Measurements from ENCODE around the gene ZNF280D. TPM values are rescaled to one million over a fixed set of nuclear protein-coding genes. Genes with fewer than 3 reads are reported as not detected.

Gene ZNF280D
- total RNA-seq, 1 experiment from 2014 or later = 28.7 TPM

DNA sequence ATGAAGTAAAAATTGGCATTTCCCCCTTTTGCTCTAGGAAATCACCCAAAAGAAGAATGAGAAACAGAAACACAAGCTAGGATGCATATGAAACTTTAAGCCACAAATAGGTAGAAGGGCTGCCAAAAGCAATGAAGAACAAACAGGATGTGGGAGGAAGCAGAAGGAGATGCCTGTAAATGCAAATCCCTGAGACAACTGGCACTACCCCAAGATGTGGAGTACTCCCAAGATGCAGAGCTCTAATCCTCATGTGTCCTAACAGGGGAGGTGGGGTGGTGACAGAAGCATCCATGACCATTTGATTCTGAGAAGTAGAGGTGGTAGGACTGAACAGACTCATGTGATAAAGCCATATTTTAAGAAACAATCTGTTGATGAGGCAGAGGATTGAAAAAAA, 31.9 kb upstream of the ZNF280D start:
- Mint-ChIP-seq H3K9me3 (ENCODE audit: unreplicated experiment) (no peaks in the 10 kb centered on the region), H3K36me3 (ENCODE audit: insufficient read depth, unreplicated experiment) (no peaks in the 10 kb centered on the region), H3K27me3 (ENCODE audit: insufficient read depth, unreplicated experiment) (peaks cover 3% of the 10 kb centered on the region), H3K27ac (ENCODE audit: unreplicated experiment) (no peak overlapping the region), H3K4me3 (ENCODE audit: unreplicated experiment) (no peak overlapping the region), H3K4me1 (ENCODE audit: low read depth, unreplicated experiment) (no peaks in the 10 kb centered on the region)
- ChIA-PET POLR2A (no interaction called here), CTCF (no interaction called here)
- TF ChIP-seq, protein P1, sequence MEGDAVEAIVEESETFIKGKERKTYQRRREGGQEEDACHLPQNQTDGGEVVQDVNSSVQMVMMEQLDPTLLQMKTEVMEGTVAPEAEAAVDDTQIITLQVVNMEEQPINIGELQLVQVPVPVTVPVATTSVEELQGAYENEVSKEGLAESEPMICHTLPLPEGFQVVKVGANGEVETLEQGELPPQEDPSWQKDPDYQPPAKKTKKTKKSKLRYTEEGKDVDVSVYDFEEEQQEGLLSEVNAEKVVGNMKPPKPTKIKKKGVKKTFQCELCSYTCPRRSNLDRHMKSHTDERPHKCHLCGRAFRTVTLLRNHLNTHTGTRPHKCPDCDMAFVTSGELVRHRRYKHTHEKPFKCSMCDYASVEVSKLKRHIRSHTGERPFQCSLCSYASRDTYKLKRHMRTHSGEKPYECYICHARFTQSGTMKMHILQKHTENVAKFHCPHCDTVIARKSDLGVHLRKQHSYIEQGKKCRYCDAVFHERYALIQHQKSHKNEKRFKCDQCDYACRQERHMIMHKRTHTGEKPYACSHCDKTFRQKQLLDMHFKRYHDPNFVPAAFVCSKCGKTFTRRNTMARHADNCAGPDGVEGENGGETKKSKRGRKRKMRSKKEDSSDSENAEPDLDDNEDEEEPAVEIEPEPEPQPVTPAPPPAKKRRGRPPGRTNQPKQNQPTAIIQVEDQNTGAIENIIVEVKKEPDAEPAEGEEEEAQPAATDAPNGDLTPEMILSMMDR (IDR thresholded peaks at IDR 0.05; ENCODE audit: insufficient read depth in 1 of 2, low read depth in 1 of 2, low read length in 1 of 2, severe bottlenecking in 1 of 2, unreplicated experiment in 1 of 2) = no peak
- intact Hi-C loops (cut with micrococcal nuclease; ENCODE audit: unreplicated experiment) = no loop called here
- BruUV-seq (replicated peaks) = no TSS peak
- Histone ChIP-seq H3K9me3 (no peaks in the 10 kb centered on the region), H3K4me1 (no peaks in the 10 kb centered on the region), H3K4me3 (ENCODE audit: low read depth, low read length) (no peak overlapping the region), H3K27me3 (replicated peaks; ENCODE audit: control insufficient read depth, insufficient read depth, low read length) (no peaks in the 10 kb centered on the region), H3K36me3 (ENCODE audit: control insufficient read depth, insufficient read depth, low read length) (no peaks in the 10 kb centered on the region)
- no peak for DNase-seq

DNA sequence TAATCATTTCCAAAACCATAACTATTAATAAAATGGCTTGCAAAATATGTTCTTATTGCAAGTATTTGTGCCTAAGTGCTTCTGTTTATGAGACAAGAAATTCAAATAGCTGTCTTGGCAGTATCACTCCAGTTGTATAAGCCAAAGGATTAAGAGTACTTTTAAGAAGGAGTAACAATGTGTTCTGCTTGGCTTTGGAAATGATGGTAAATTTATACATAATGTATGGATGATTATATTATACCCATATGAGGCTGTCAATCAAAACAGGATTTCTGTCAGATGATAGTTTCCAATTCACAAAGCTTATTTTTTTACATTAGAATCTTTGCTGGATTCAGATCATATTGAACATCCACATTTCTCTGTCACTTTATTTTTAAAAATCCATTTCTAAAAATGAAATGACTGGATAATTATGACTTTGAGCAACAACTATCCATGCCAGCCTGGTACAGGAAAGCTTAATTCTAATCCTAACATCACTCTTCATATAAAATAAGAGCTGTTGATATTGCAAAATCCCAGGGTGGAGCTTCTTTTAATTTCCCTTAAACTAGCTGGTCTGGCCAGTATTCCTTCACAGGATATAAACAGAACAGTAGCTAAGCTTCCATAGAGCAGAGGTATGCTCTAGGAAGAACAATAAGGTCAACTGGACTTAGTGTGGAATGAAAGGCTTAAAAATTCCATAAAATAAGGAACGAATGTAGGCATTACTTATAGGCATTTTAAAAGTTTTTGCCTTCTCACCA, 30.0 kb upstream of the ZNF280D start:
- H3K9me3 Mint-ChIP-seq (ENCODE audit: unreplicated experiment) = no peaks in the 10 kb centered on the region
- H3K36me3 Mint-ChIP-seq (ENCODE audit: insufficient read depth, unreplicated experiment) = no peaks in the 10 kb centered on the region
- Histone ChIP-seq H3K4me1 (no peaks in the 10 kb centered on the region), H3K4me3 (ENCODE audit: low read depth, low read length) (no peak overlapping the region), H3K36me3 (ENCODE audit: control insufficient read depth, insufficient read depth, low read length) (no peaks in the 10 kb centered on the region), H3K27me3 (replicated peaks; ENCODE audit: control insufficient read depth, insufficient read depth, low read length) (no peaks in the 10 kb centered on the region), H3K9me3 (no peaks in the 10 kb centered on the region)
- no peak for DNase-seq
- TF ChIP-seq, protein P1 (IDR thresholded peaks at IDR 0.05; ENCODE audit: insufficient read depth in 1 of 2, low read depth in 1 of 2, low read length in 1 of 2, severe bottlenecking in 1 of 2, unreplicated experiment in 1 of 2) = no peak
- BruUV-seq (replicated peaks) = no TSS peak
- no peak overlapping the region for H3K4me3 Mint-ChIP-seq (ENCODE audit: unreplicated experiment)
- intact Hi-C loops (cut with micrococcal nuclease; ENCODE audit: unreplicated experiment) = no loop called here
- ChIA-PET CTCF (no interaction called here), POLR2A (no interaction called here)
- H3K4me1 Mint-ChIP-seq (ENCODE audit: low read depth, unreplicated experiment) = no peaks in the 10 kb centered on the region
- H3K27me3 Mint-ChIP-seq (ENCODE audit: insufficient read depth, unreplicated experiment) = peaks cover 8% of the 10 kb centered on the region
- no peak overlapping the region for H3K27ac Mint-ChIP-seq (ENCODE audit: unreplicated experiment)

DNA sequence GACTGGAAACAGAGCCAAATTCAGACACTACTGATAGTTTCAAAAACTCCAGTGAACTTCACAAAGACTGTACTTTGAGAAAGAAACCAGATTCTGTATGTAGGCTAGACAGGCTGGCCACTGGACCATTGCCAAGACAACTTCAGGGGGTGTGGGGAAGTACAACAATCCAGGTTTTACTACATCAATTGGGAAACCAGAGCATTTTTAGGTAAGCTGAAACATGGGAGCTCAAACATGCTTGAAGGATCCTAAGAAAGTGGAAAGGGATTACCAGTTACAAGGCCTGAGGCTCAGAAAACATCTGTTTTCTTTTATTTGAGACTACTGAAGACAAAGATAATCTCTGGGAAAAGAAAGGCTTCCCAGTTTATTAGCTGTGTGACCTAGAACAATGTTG, 26.9 kb upstream of the ZNF280D start:
- no peaks in the 10 kb centered on the region for H3K36me3 Mint-ChIP-seq (ENCODE audit: insufficient read depth, unreplicated experiment)
- Histone ChIP-seq H3K27me3 (replicated peaks; ENCODE audit: control insufficient read depth, insufficient read depth, low read length) (no peaks in the 10 kb centered on the region), H3K9me3 (no peaks in the 10 kb centered on the region), H3K4me3 (ENCODE audit: low read depth, low read length) (no peak overlapping the region), H3K36me3 (ENCODE audit: control insufficient read depth, insufficient read depth, low read length) (no peaks in the 10 kb centered on the region), H3K4me1 (no peaks in the 10 kb centered on the region)
- intact Hi-C loops (cut with micrococcal nuclease; ENCODE audit: unreplicated experiment) = no loop called here
- BruUV-seq (replicated peaks) = no TSS peak
- POLR2A ChIA-PET = no interaction called here
- no peaks in the 10 kb centered on the region for H3K4me1 Mint-ChIP-seq (ENCODE audit: low read depth, unreplicated experiment)
- no peak for DNase-seq
- no peak overlapping the region for H3K27ac Mint-ChIP-seq (ENCODE audit: unreplicated experiment)
- no peaks in the 10 kb centered on the region for H3K9me3 Mint-ChIP-seq (ENCODE audit: unreplicated experiment)
- peaks cover 7% of the 10 kb centered on the region for H3K27me3 Mint-ChIP-seq (ENCODE audit: insufficient read depth, unreplicated experiment)
- no peak overlapping the region for H3K4me3 Mint-ChIP-seq (ENCODE audit: unreplicated experiment)
- CTCF ChIA-PET = no interaction called here
- TF ChIP-seq, protein P1 (IDR thresholded peaks at IDR 0.05; ENCODE audit: insufficient read depth in 1 of 2, low read depth in 1 of 2, low read length in 1 of 2, severe bottlenecking in 1 of 2, unreplicated experiment in 1 of 2) = no peak

Data from Caco-2 (cell line).